K562 (cell line): ENCODE measurements around the gene NCF2. TPM values are rescaled to one million over a fixed set of nuclear protein-coding genes. Genes with fewer than 3 reads are reported as not detected.

Experiments
- CHD4 ChIP-seq: fragments of 200-600 bp; sonication (generic); IDR thresholded peaks from 3 replicates; pipeline ENCODE4 v1.6.1; 2012; ENCODE audit warnings: low read depth, mild to moderate bottlenecking, mixed read lengths, low read length, inconsistent platforms; ENCODE audit not compliant: insufficient read depth, insufficient replicate concordance, poor library complexity, severe bottlenecking
- EP400 ChIP-seq: fragments of 450-650 bp; IDR thresholded peaks from 2 replicates; pipeline ENCODE4 v1.6.1; 2017; ENCODE audit warnings: antibody characterized with exemption, mild to moderate bottlenecking, moderate library complexity
- FIP1L1 ChIP-seq: fragments of 200-400 bp; formaldehyde crosslinking; IDR thresholded peaks from 2 replicates; pipeline ENCODE4 v1.6.1; 2018; ENCODE audit warnings: mild to moderate bottlenecking, low read depth, low read length; ENCODE audit not compliant: poor library complexity, severe bottlenecking
- HMGN3 ChIP-seq: IDR thresholded peaks from 2 replicates; pipeline ENCODE4 v1.6.1; 2011; ENCODE audit warnings: borderline replicate concordance, low read depth, mild to moderate bottlenecking, mixed read lengths, low read length; ENCODE audit not compliant: insufficient read length; ENCODE audit errors: extremely low read depth
- HNRNPUL1 ChIP-seq: fragments of 200-400 bp; formaldehyde crosslinking; IDR thresholded peaks from 2 replicates; pipeline ENCODE4 v1.6.1; 2017; ENCODE audit warnings: low read length
- LARP7 ChIP-seq: fragments of 450-650 bp; IDR thresholded peaks from 2 replicates; pipeline ENCODE4 v1.6.1; 2016
- MAFK ChIP-seq: IDR thresholded peaks from 2 replicates; pipeline ENCODE4 v1.6.1; 2011; ENCODE audit warnings: low read length, improper control_type of control experiment
- MNT ChIP-seq, 2 experiments: fragments of 450-650 bp; conservative IDR thresholded peaks; 2 replicates each; pipeline ENCODE4 v1.6.1; 2017; ENCODE audit warnings: mild to moderate bottlenecking in 2 of 2, moderate library complexity in 2 of 2
- MTA3 ChIP-seq: fragments of 450-650 bp; formaldehyde crosslinking; IDR thresholded peaks from 2 replicates; pipeline ENCODE4 v1.6.1; 2017; ENCODE audit warnings: mild to moderate bottlenecking, borderline replicate concordance
- SMARCA4 ChIP-seq: fragments of 450-650 bp; IDR thresholded peaks from 2 replicates; pipeline ENCODE4 v1.6.1; 2016
- SMC3 ChIP-seq: conservative IDR thresholded peaks from 2 replicates; pipeline ENCODE4 v1.6.1; 2011; ENCODE audit warnings: low read depth, low read length, improper control_type of control experiment; ENCODE audit not compliant: insufficient read depth
- SP1 ChIP-seq: sonication (generic); formaldehyde crosslinking; IDR thresholded peaks from 2 replicates; pipeline ENCODE4 v1.8.1; 2022; ENCODE audit warnings: mild to moderate bottlenecking, missing genetic modification reagents
- TEAD2 ChIP-seq: fragments of 450-650 bp; IDR thresholded peaks from 2 replicates; pipeline ENCODE4 v1.6.1; 2016; ENCODE audit warnings: missing genetic modification characterization, control low read depth, missing compliant biosample characterization
- ZNF224 ChIP-seq: sonication (generic); formaldehyde crosslinking; IDR thresholded peaks from 2 replicates; pipeline ENCODE4 v1.8.0; 2022; ENCODE audit warnings: mild to moderate bottlenecking, missing genetic modification reagents
- ZNF274 ChIP-seq: IDR thresholded peaks from 2 replicates; pipeline ENCODE4 v1.6.1; 2011; ENCODE audit warnings: low read depth, mild to moderate bottlenecking, low read length, moderate library complexity, borderline replicate concordance
- ZNF583 ChIP-seq: fragments of 250-450 bp; sonication (Bioruptor Pico); IDR thresholded peaks from 2 replicates; pipeline ENCODE4 v1.4.0; 2020
- ZNF639 ChIP-seq, 2 experiments: fragments of 200-800 bp in 1 of 2; sonication (Bioruptor generic) in 1 of 2; sonication (generic) in 1 of 2; formaldehyde crosslinking in 1 of 2; IDR thresholded peaks in 1 of 2; conservative IDR thresholded peaks in 1 of 2; 2 replicates each; pipeline versions ENCODE4 v1.5.0 to v1.6.1; 2016 to 2020; ENCODE audit warnings: missing compliant biosample characterization in 1 of 2, missing genetic modification characterization in 1 of 2, missing genetic modification reagents in 1 of 2
- ZNF780A ChIP-seq: fragments of 250-450 bp; sonication (Bioruptor Pico); IDR thresholded peaks from 2 replicates; pipeline ENCODE4 v1.5.0; 2021; ENCODE audit warnings: mild to moderate bottlenecking
- ZNF79 ChIP-seq: fragments of 250-450 bp; sonication (Bioruptor Pico); IDR thresholded peaks from 2 replicates; pipeline ENCODE4 v1.4.0; 2020; ENCODE audit warnings: low read depth, mild to moderate bottlenecking, moderate library complexity
- polyA plus RNA-seq, 8 experiments: library from polyadenylated mRNA; depleted of rRNA in 4 of 8; stranded (reverse) in 5 of 8; unstranded in 3 of 8; fragments of >200 nt; fragmentation: Nextera tagmentation in 2 of 8; fragmentation: Illumina TruSeq in 1 of 8; extraction: Ambion mirVana in 2 of 8; extraction: Trizol in 1 of 8; gene quantifications; 2 replicates each; pipeline versions ENCODE4 v1.2.1 to v1.2.3, GENCODE V29; 2011 to 2014; ENCODE audit warnings: inconsistent platforms in 1 of 8, missing spikeins in 1 of 8
- total RNA-seq, 7 experiments: library from RNA; depleted of rRNA in 6 of 7; stranded (reverse); fragments of >200 nt in 6 of 7; fragmentation: Illumina TruSeq in 2 of 7; extraction: Trizol in 2 of 7; gene quantifications; 2 replicates each; pipeline versions ENCODE4 v1.2.1 to v1.2.3, GENCODE V29; 2011 to 2021; ENCODE audit warnings: low replicate concordance in 1 of 7
- TF ChIP-seq, protein P1 (sequence below), 3 experiments: fragments of 200-800 bp in 1 of 3; fragments of 250-450 bp in 1 of 3; fragments of 450-650 bp in 1 of 3; sonication (Bioruptor Pico) in 1 of 3; sonication (Bioruptor generic) in 1 of 3; formaldehyde crosslinking in 1 of 3; IDR thresholded peaks; 2 replicates each; pipeline versions ENCODE4 v1.6.1 to v1.8.0; 2016 to 2022; ENCODE audit warnings: mild to moderate bottlenecking in 2 of 3, missing genetic modification characterization in 2 of 3, missing compliant biosample characterization in 1 of 3, moderate library complexity in 1 of 3
- TF ChIP-seq, protein P2 (sequence below), 2 experiments: fragments of 450-650 bp in 1 of 2; sonication (generic) in 1 of 2; formaldehyde crosslinking in 1 of 2; IDR thresholded peaks in 1 of 2; conservative IDR thresholded peaks in 1 of 2; 2 replicates each; pipeline versions ENCODE4 v1.6.1 to v1.8.1; 2016 to 2023; ENCODE audit warnings: mild to moderate bottlenecking in 2 of 2, moderate library complexity in 2 of 2, inconsistent platforms in 1 of 2, missing genetic modification reagents in 1 of 2

NCF2 gene
- total and polyA plus RNA-seq, 9 of the 15 experiments (the other 6 are each of a cell fraction or from before 2014, with no cell fraction given): 0.07 to 0.54 (median 0.16) TPM; not detected in 3

DNA sequence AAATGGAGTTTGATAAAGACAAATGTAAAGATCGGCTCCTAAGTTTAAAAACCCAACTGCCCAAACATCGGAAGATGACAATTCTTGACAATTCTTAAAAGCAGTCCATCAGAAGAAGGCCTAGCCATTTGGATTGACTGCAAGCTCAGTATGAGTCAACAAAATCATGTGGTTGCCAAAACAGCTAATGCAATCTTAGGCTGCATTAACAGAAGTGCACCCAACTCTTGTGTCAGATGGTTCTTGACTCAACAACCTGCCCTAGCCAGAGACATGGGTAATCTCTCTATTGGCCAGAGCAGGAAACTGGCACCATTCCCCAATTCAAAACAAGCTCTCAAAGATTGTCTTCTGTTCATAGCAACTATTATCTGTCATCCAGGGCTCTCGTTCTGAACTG is 9.9 kb upstream of the NCF2 start (continued):
- TF ChIP-seq SP1 (CRISPR knock-in tag) (no peak), ZNF224 (no peak), CHD4 (no peak), ZNF79 (CRISPR knock-in tag) (no peak), ZNF639 (CRISPR knock-in tag; conservative IDR thresholded peaks at IDR 0.05 in 1 of 2, IDR thresholded peaks at IDR 0.05 in 1 of 2) (no peak), SMC3 (no peak), MNT (conservative IDR thresholded peaks at IDR 0.05) (no peak), MAFK (0 out of 2 replicates have a peak, but pooled peaks have one; percentile 29), SMARCA4 (no peak), FIP1L1 (no peak), ZNF583 (CRISPR knock-in tag) (no peak), MTA3 (no peak), HMGN3 (no peak), EP400 (no peak), ZNF780A (no peak), TEAD2 (tag) (no peak), LARP7 (no peak), ZNF274 (no peak), HNRNPUL1 (no peak)
- TF ChIP-seq, protein P1, sequence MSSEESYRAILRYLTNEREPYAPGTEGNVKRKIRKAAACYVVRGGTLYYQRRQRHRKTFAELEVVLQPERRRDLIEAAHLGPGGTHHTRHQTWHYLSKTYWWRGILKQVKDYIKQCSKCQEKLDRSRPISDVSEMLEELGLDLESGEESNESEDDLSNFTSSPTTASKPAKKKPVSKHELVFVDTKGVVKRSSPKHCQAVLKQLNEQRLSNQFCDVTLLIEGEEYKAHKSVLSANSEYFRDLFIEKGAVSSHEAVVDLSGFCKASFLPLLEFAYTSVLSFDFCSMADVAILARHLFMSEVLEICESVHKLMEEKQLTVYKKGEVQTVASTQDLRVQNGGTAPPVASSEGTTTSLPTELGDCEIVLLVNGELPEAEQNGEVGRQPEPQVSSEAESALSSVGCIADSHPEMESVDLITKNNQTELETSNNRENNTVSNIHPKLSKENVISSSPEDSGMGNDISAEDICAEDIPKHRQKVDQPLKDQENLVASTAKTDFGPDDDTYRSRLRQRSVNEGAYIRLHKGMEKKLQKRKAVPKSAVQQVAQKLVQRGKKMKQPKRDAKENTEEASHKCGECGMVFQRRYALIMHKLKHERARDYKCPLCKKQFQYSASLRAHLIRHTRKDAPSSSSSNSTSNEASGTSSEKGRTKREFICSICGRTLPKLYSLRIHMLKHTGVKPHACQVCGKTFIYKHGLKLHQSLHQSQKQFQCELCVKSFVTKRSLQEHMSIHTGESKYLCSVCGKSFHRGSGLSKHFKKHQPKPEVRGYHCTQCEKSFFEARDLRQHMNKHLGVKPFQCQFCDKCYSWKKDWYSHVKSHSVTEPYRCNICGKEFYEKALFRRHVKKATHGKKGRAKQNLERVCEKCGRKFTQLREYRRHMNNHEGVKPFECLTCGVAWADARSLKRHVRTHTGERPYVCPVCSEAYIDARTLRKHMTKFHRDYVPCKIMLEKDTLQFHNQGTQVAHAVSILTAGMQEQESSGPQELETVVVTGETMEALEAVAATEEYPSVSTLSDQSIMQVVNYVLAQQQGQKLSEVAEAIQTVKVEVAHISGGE (CRISPR knock-in tag; IDR thresholded peaks at IDR 0.05): no peak
- TF ChIP-seq, protein P2, sequence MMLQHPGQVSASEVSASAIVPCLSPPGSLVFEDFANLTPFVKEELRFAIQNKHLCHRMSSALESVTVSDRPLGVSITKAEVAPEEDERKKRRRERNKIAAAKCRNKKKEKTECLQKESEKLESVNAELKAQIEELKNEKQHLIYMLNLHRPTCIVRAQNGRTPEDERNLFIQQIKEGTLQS (IDR thresholded peaks at IDR 0.05): peak; percentile 44; the same call in 1 of the 2 replicates
- TF ChIP-seq, protein P2 (CRISPR knock-in tag; conservative IDR thresholded peaks at IDR 0.05): no peak
